ENCODE results near the gene TFEB. TPM values are rescaled to one million over a fixed set of nuclear protein-coding genes. Genes with fewer than 3 reads are reported as not detected.

The TFEB gene
- total and polyA plus RNA-seq, 9 donors: 2.8 to 14.9 (median 8.8) TPM

DNA sequence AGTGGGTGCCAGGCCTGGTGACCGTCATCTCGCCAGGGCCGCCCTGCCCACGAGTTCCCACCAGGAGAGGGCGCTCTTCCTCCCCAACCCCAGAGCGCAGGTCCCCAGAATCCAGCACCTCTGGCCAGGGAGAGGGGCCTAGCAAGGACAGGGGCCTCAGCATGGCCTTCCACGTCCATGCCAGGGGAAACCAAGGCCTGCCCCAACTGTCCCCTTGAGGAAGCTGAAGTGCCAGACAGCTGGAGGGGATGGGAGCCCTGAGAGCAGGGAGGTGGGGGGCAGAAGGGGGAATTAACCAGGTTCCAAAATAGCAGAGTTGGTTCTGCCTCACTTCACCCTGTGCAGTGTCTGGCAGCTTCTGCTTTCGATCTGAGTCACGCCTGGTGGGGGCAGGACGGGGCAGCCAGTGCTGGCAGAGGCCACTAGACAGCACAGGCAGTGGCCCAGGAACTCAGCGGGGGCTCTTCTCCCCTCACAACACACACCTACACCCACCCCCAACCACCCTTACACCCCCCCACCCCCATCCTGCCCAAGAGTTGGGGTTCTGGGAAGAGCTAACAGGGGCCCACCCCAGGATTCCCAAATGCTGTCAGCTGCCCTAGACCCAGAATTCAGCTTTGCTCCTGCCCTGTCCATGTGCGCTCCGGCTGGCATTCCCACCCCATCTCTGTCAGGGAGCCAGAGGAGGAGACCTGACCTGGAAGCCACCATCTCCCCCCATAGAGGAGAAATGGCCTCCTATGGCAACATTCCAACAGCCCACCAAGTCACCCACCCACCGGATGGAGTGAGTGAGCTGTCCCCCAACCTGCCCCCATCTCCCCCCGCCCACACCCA lies 29.2 kb downstream of the TFEB start:
- Histone ChIP-seq H3K9me3 (no peaks in the 10 kb centered on the region), H3K36me3 (no peaks in the 10 kb centered on the region), H3K27me3 (no peaks in the 10 kb centered on the region), H3K4me3 (no peak overlapping the region), H3K4me1 (ENCODE audit: insufficient read depth) (peaks cover 1% of the 10 kb centered on the region), H3K27ac (no peak overlapping the region)
- WGBS, 3 donors: 59 to 70% (median 69%) methylated on average over 15 of the region's 15 CpGs
- no peak for TF ChIP-seq POLR2A (IDR thresholded peaks at IDR 0.05)
- TF ChIP-seq EP300 (IDR thresholded peaks at IDR 0.05): no peak
- TF ChIP-seq, protein P1, sequence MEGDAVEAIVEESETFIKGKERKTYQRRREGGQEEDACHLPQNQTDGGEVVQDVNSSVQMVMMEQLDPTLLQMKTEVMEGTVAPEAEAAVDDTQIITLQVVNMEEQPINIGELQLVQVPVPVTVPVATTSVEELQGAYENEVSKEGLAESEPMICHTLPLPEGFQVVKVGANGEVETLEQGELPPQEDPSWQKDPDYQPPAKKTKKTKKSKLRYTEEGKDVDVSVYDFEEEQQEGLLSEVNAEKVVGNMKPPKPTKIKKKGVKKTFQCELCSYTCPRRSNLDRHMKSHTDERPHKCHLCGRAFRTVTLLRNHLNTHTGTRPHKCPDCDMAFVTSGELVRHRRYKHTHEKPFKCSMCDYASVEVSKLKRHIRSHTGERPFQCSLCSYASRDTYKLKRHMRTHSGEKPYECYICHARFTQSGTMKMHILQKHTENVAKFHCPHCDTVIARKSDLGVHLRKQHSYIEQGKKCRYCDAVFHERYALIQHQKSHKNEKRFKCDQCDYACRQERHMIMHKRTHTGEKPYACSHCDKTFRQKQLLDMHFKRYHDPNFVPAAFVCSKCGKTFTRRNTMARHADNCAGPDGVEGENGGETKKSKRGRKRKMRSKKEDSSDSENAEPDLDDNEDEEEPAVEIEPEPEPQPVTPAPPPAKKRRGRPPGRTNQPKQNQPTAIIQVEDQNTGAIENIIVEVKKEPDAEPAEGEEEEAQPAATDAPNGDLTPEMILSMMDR (IDR thresholded peaks at IDR 0.05): no peak
- peak; percentile 30 to 53 (median 46) for DNase-seq
- intact Hi-C loops (cut with DNase I): no loop called here

DNA sequence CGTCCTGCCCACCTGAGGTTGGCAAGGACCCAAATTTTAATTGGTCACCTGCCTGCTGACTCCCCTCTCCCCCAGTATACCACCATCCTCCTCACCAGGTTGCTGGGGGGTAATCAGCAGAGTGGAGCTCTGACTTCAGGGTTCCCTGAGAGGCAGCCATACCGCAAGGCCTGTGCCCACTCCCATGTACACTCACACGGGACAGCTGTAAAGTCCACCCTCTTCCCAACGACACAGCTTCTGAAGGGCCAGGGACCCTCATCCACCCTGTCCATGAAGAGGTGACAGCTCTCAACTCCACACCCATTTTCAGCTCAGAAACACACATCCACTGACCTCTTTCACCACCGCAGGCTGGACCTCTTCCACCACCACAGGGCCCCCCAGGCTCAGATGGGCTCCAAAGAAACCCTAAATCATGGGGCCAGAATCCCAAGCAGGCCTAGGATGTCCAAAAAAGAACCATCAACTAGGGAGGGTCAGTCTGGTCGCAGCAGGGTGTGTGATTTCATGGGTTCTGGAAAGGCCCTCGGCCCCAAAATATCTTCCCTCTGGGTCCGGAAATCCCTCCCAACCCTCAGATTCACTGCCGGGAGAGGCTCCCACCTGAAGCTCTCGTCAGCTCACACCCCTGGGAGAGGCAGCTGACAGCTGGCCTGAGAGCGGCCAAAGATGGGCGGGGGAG lies 30.0 kb downstream of the TFEB start:
- Histone ChIP-seq H3K9me3 (no peaks in the 10 kb centered on the region), H3K36me3 (no peaks in the 10 kb centered on the region), H3K27me3 (no peaks in the 10 kb centered on the region), H3K27ac (no peak overlapping the region), H3K4me3 (no peak overlapping the region), H3K4me1 (ENCODE audit: insufficient read depth) (peaks cover 1% of the 10 kb centered on the region)
- TF ChIP-seq EP300 (IDR thresholded peaks at IDR 0.05): no peak
- TF ChIP-seq POLR2A (IDR thresholded peaks at IDR 0.05): no peak
- DNase-seq: no peak
- intact Hi-C loops (cut with DNase I): no loop called here
- 84 to 93% (median 89%) methylated on average over 12 of the region's 12 CpGs for WGBS, 3 donors

DNA sequence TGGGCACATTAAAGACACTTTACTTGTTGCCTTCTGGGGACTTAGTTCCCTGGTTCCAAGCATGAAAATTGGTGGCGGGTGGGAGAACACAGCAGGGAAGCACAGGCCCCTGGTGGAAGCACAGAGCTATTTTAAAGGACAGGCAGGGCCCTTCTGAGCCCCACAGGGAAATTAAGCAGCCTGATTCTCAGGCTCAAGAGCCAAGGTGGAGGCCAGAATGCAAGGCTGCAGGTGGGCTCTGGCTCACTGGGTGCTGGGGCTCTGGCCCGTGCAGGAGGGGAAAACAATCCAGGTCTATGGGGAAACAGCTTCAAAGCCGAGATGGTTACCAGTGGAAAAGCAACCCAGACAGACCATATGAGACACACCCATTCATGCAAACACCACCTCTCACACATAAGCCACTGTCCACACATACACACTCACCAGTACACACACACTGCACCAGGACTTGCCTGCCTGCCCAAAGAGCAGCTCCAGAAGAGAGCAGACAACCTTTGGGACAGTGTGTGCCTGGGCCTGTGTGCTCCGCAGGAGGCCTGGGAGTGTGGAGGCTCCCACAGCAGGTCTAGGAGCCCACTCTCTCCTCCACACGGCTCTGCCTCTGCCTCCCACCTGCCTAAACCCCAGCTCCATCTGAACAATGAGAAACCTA lies 30.6 kb downstream of the TFEB start:
- DNase-seq: no peak
- intact Hi-C loops (cut with DNase I): no loop called here
- H3K4me1 ChIP-seq (ENCODE audit: insufficient read depth): peaks cover 1% of the 10 kb centered on the region
- no peaks in the 10 kb centered on the region for H3K27me3 ChIP-seq
- H3K9me3 ChIP-seq: no peaks in the 10 kb centered on the region
- TF ChIP-seq EP300 (IDR thresholded peaks at IDR 0.05) (no peak), POLR2A (IDR thresholded peaks at IDR 0.05) (no peak)
- TF ChIP-seq, protein P1 (IDR thresholded peaks at IDR 0.05): no peak
- no peak overlapping the region for H3K27ac ChIP-seq
- 83 to 93% (median 87%) methylated on average over 5 of the region's 5 CpGs for WGBS, 3 donors
- H3K36me3 ChIP-seq: no peaks in the 10 kb centered on the region
- H3K4me3 ChIP-seq: no peak overlapping the region

- Histone ChIP-seq H3K36me3 (no peaks in the 10 kb centered on the region), H3K27ac (no peak overlapping the region), H3K9me3 (no peaks in the 10 kb centered on the region), H3K27me3 (no peaks in the 10 kb centered on the region), H3K4me3 (no peak overlapping the region), H3K4me1 (ENCODE audit: insufficient read depth) (peaks cover 1% of the 10 kb centered on the region)
- TF ChIP-seq EP300 (IDR thresholded peaks at IDR 0.05): no peak
- no peak for TF ChIP-seq POLR2A (IDR thresholded peaks at IDR 0.05)
- TF ChIP-seq, protein P1 (IDR thresholded peaks at IDR 0.05): no peak
- WGBS, 3 donors: 72 to 84% (median 78%) methylated on average over 7 of the region's 7 CpGs
- intact Hi-C loops (cut with DNase I): no loop called here
- no peak for DNase-seq
Observed at GRCh38 chr6:41704028-41704427, 31.4 kb downstream of the TFEB start.

Measured in ovary (tissue), 9 donors.